ENCODE results near the gene COL8A2. TPM values are rescaled to one million over a fixed set of nuclear protein-coding genes. Genes with fewer than 3 reads are reported as not detected.

The COL8A2 gene
- total RNA-seq, 1 experiment from 2014 or later: 2.3 TPM

GRCh38 chr1:36097693-36098585, 27.1 kb downstream of the COL8A2 start:
- Mint-ChIP-seq H3K4me3 (no peak overlapping the region), H3K27ac (peak overlapping the region; percentile 90), H3K27me3 (ENCODE audit: low read depth) (no peaks in the 10 kb centered on the region), H3K9me3 (no peaks in the 10 kb centered on the region), H3K36me3 (peaks cover 13% of the 10 kb centered on the region), H3K4me1 (peaks cover 16% of the 10 kb centered on the region)
- ChIA-PET POLR2A (interaction anchor here (1.4 to 2.3 kb wide), 2 partner anchors 14 to 37 kb away, joined by 6 to 8 read pairs; partner anchors contain the start of gene TEKT2), CTCF (interaction anchor here (0.6 to 6.2 kb wide), 42 partner anchors 9 to 352 kb away, joined by 3 to 142 read pairs (median 7); partner anchors contain the start of genes AGO1, AGO3, CLSPN and EVA1B)
- no peak for TF ChIP-seq RELA (CRISPR knock-in tag; IDR thresholded peaks at IDR 0.05; ENCODE audit: borderline replicate concordance)
- TF ChIP-seq PRRX2 (CRISPR knock-in tag; IDR thresholded peaks at IDR 0.05): no peak
- TF ChIP-seq MYBL2 (CRISPR knock-in tag; IDR thresholded peaks at IDR 0.05): no peak
- TF ChIP-seq ZNF416 (CRISPR knock-in tag; IDR thresholded peaks at IDR 0.05): no peak
- TF ChIP-seq ZNF671 (CRISPR knock-in tag; IDR thresholded peaks at IDR 0.05): no peak
- TF ChIP-seq CBFB (CRISPR knock-in tag; IDR thresholded peaks at IDR 0.05; ENCODE audit: low read depth): no peak
- no peak for TF ChIP-seq ATF3 (CRISPR knock-in tag; conservative IDR thresholded peaks at IDR 0.05)
- DNase-seq (ENCODE audit: low spot score) (no peak), ATAC-seq (no peak)

- Mint-ChIP-seq H3K4me3 (no peak overlapping the region), H3K4me1 (peaks cover 16% of the 10 kb centered on the region), H3K36me3 (peaks cover 22% of the 10 kb centered on the region), H3K27me3 (ENCODE audit: low read depth) (no peaks in the 10 kb centered on the region), H3K27ac (peak overlapping the region; percentile 90; the same call in 1 of the 2 replicates), H3K9me3 (no peaks in the 10 kb centered on the region)
- ATAC-seq: peak; percentile 85
- peak; percentile 71 for DNase-seq (ENCODE audit: low spot score)
- CTCF ChIA-PET: interaction anchor here (0.5 to 3.9 kb wide), 49 partner anchors 8 to 1049 kb away, joined by 3 to 142 read pairs (median 6); partner anchors contain the start of genes AGO1, AGO3, CLSPN and EVA1B
- POLR2A ChIA-PET: interaction anchor here (1.4 to 2.3 kb wide), 2 partner anchors 12 to 38 kb away, joined by 6 to 8 read pairs; partner anchors contain the start of gene TEKT2
- peak; percentile 43; the same call in 1 of the 2 replicates for TF ChIP-seq USF1 (CRISPR knock-in tag; IDR thresholded peaks at IDR 0.05)
- no peak for TF ChIP-seq MYBL2 (CRISPR knock-in tag; IDR thresholded peaks at IDR 0.05)
- TF ChIP-seq USF2 (CRISPR knock-in tag; IDR thresholded peaks at IDR 0.05): peak; percentile 61
These were observed 28.3 kb downstream of the COL8A2 start for GRCh38 chr1:36096500-36097432.

GRCh38 chr1:36095760-36096405, 29.1 kb downstream of the COL8A2 start:
- peaks cover 24% of the 10 kb centered on the region for H3K36me3 Mint-ChIP-seq
- ChIA-PET CTCF (interaction anchor here (1.3 to 3.9 kb wide), 19 partner anchors 11 to 273 kb away, joined by 3 to 142 read pairs (median 10); partner anchors contain the start of genes AGO1, AGO3, EVA1B and SH3D21), POLR2A (interaction anchor here (1.4 to 2.3 kb wide), 2 partner anchors 12 to 39 kb away, joined by 6 to 8 read pairs; partner anchors contain the start of gene TEKT2)
- H3K4me3 Mint-ChIP-seq: no peak overlapping the region
- peak overlapping the region; percentile 87; the same call in 1 of the 2 replicates for H3K27ac Mint-ChIP-seq
- no peaks in the 10 kb centered on the region for H3K9me3 Mint-ChIP-seq
- H3K4me1 Mint-ChIP-seq: peaks cover 16% of the 10 kb centered on the region
- no peak for ATAC-seq
- H3K27me3 Mint-ChIP-seq (ENCODE audit: low read depth): no peaks in the 10 kb centered on the region
- DNase-seq (ENCODE audit: low spot score): no peak
- TF ChIP-seq NR2C2 (CRISPR knock-in tag; IDR thresholded peaks at IDR 0.05) (no peak), NR1H2 (CRISPR knock-in tag; IDR thresholded peaks at IDR 0.05) (no peak), HMGXB4 (CRISPR knock-in tag; IDR thresholded peaks at IDR 0.05) (no peak), GRHL2 (CRISPR knock-in tag; IDR thresholded peaks at IDR 0.05; ENCODE audit: insufficient replicate concordance, severe bottlenecking) (no peak), NFE2L1 (CRISPR knock-in tag; IDR thresholded peaks at IDR 0.05) (no peak), TP53 (CRISPR knock-in tag; IDR thresholded peaks at IDR 0.05) (no peak), PRRX2 (CRISPR knock-in tag; IDR thresholded peaks at IDR 0.05) (no peak), ZNF423 (CRISPR knock-in tag; IDR thresholded peaks at IDR 0.05) (no peak), ZNF416 (CRISPR knock-in tag; IDR thresholded peaks at IDR 0.05) (no peak), ZNF671 (CRISPR knock-in tag; IDR thresholded peaks at IDR 0.05) (no peak), FOXK1 (CRISPR knock-in tag; IDR thresholded peaks at IDR 0.05) (no peak), CREB1 (CRISPR knock-in tag; IDR thresholded peaks at IDR 0.05) (no peak), ATF2 (CRISPR knock-in tag; IDR thresholded peaks at IDR 0.05; ENCODE audit: borderline replicate concordance, low read depth) (no peak), GTF2I (CRISPR knock-in tag; conservative IDR thresholded peaks at IDR 0.05) (no peak), HMGA2 (CRISPR knock-in tag; IDR thresholded peaks at IDR 0.05) (no peak), NR3C1 (CRISPR knock-in tag; conservative IDR thresholded peaks at IDR 0.05; ENCODE audit: low read depth) (no peak)
